Measurements from ENCODE around the gene FARS2. TPM values are rescaled to one million over a fixed set of nuclear protein-coding genes. Genes with fewer than 3 reads are reported as not detected.

FARS2 gene
- total RNA-seq, 2 experiments from 2014 or later, result 15.7 to 18.5 TPM

GRCh38 chr6:5624256-5624655 is 362.9 kb downstream of the FARS2 start:
- TF ChIP-seq CTCF (IDR thresholded peaks at IDR 0.05), result no peak
- H3K4me3 Mint-ChIP-seq, result no peak overlapping the region
- no peak overlapping the region for H3K27ac Mint-ChIP-seq
- intact Hi-C loops (cut with micrococcal nuclease), result no loop called here
- ATAC-seq, result no peak
- POLR2A ChIA-PET, result interaction anchor here (1.6 kb wide), 1 partner anchor 16 kb away, joined by 3 read pairs; no protein-coding TSS in a partner anchor
- H3K27me3 Mint-ChIP-seq, result no peaks in the 10 kb centered on the region
- CTCF ChIA-PET, result no interaction called here
- peaks cover 10% of the 10 kb centered on the region for H3K36me3 Mint-ChIP-seq (ENCODE audit: low read depth)
- DNase-seq, result no peak
- H3K4me1 Mint-ChIP-seq (ENCODE audit: low read depth), result peaks cover 48% of the 10 kb centered on the region
- H3K9me3 Mint-ChIP-seq, result no peaks in the 10 kb centered on the region

GRCh38 chr6:5626727-5627426 is 365.6 kb downstream of the FARS2 start:
- TF ChIP-seq CTCF (IDR thresholded peaks at IDR 0.05), result no peak
- H3K27ac Mint-ChIP-seq, result peak overlapping the region; percentile 82
- intact Hi-C loops (cut with micrococcal nuclease), result no loop called here
- peak overlapping the region; percentile 53 for H3K4me3 Mint-ChIP-seq
- peaks cover 43% of the 10 kb centered on the region for H3K4me1 Mint-ChIP-seq (ENCODE audit: low read depth)
- ChIA-PET CTCF (no interaction called here), POLR2A (interaction anchor here (1.4 kb wide), 1 partner anchor 38 kb away, joined by 3 read pairs; no protein-coding TSS in a partner anchor)
- peaks cover 11% of the 10 kb centered on the region for H3K36me3 Mint-ChIP-seq (ENCODE audit: low read depth)
- no peaks in the 10 kb centered on the region for H3K27me3 Mint-ChIP-seq
- H3K9me3 Mint-ChIP-seq, result no peaks in the 10 kb centered on the region
- peak; percentile 86 for ATAC-seq
- DNase-seq, result peak; percentile 67

DNA sequence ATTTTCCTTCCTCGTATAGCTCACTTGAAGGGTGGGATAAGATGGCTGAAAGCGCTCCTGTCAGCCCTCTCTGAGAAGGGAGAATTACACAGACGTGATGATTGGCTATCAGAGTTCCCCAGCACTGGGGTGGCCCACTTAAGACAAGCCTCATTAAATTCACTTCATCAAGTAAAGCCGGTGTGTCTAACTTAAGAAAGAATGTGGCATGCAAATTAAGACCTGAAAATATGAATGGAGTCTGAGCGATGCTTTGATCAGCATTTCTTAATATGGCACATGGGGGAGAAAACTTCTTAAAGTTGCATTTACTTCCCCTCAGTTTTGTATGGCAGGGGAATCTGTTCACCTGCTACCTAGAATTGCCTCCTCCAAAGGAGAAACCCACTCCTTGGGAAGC is 369.3 kb downstream of the FARS2 start:
- DNase-seq (no peak), ATAC-seq (no peak)
- CTCF ChIA-PET, result no interaction called here
- H3K27ac Mint-ChIP-seq, result no peak overlapping the region
- POLR2A ChIA-PET, result no interaction called here
- no peaks in the 10 kb centered on the region for H3K9me3 Mint-ChIP-seq
- H3K4me1 Mint-ChIP-seq (ENCODE audit: low read depth), result peaks cover 39% of the 10 kb centered on the region
- intact Hi-C loops (cut with micrococcal nuclease), result no loop called here
- H3K27me3 Mint-ChIP-seq, result no peaks in the 10 kb centered on the region
- H3K36me3 Mint-ChIP-seq (ENCODE audit: low read depth), result peaks cover 8% of the 10 kb centered on the region
- H3K4me3 Mint-ChIP-seq, result no peak overlapping the region
- no peak for TF ChIP-seq CTCF (IDR thresholded peaks at IDR 0.05)

GRCh38 chr6:5632348-5632935 is 371.1 kb downstream of the FARS2 start:
- Mint-ChIP-seq H3K27ac (no peak overlapping the region), H3K36me3 (ENCODE audit: low read depth) (peaks cover 8% of the 10 kb centered on the region), H3K9me3 (no peaks in the 10 kb centered on the region), H3K27me3 (no peaks in the 10 kb centered on the region), H3K4me3 (no peak overlapping the region), H3K4me1 (ENCODE audit: low read depth) (peaks cover 22% of the 10 kb centered on the region)
- TF ChIP-seq CTCF (IDR thresholded peaks at IDR 0.05), result no peak
- POLR2A ChIA-PET, result no interaction called here
- ATAC-seq (peak; percentile 24), DNase-seq (no peak)
- intact Hi-C loops (cut with micrococcal nuclease), result no loop called here
- CTCF ChIA-PET, result no interaction called here

GRCh38 chr6:5634525-5634924 is 373.2 kb downstream of the FARS2 start:
- H3K36me3 Mint-ChIP-seq (ENCODE audit: low read depth), result peaks cover 3% of the 10 kb centered on the region
- H3K4me3 Mint-ChIP-seq, result no peak overlapping the region
- intact Hi-C loops (cut with micrococcal nuclease), result no loop called here
- H3K27me3 Mint-ChIP-seq, result no peaks in the 10 kb centered on the region
- H3K4me1 Mint-ChIP-seq (ENCODE audit: low read depth), result peaks cover 8% of the 10 kb centered on the region
- no peak for TF ChIP-seq CTCF (IDR thresholded peaks at IDR 0.05)
- DNase-seq (no peak), ATAC-seq (no peak)
- ChIA-PET POLR2A (no interaction called here), CTCF (no interaction called here)
- no peak overlapping the region for H3K27ac Mint-ChIP-seq
- H3K9me3 Mint-ChIP-seq, result no peaks in the 10 kb centered on the region

All from activated CD8-positive, alpha-beta T cell treated with anti-CD3 and anti-CD28 coated beads for 36 hours (primary cell).